ENCODE results near the gene ADAM8. TPM values are rescaled to one million over a fixed set of nuclear protein-coding genes. Genes with fewer than 3 reads are reported as not detected.
A peak's percentile ranks its signal among the peaks of the same experiment; 100 is the strongest.

The ADAM8 gene
- total and polyA plus RNA-seq, 2 of the 8 experiments (the other 6 are each of a cell fraction or from before 2014, with no cell fraction given), result 4.6 TPM

- TF ChIP-seq CTCF (IDR thresholded peaks at IDR 0.05; ENCODE audit: control extremely low read depth in 1 of 3, insufficient read depth in 1 of 3, low read depth in 1 of 3, low read length in 3 of 3) (no peak), RBBP5 (IDR thresholded peaks at IDR 0.05; ENCODE audit: borderline replicate concordance, low read depth, low read length) (0 out of 2 replicates have a peak, but pooled peaks have one; percentile 49), KDM4A (IDR thresholded peaks at IDR 0.05; ENCODE audit: low read depth, low read length, severe bottlenecking) (peak; percentile 75), SIRT6 (IDR thresholded peaks at IDR 0.05; ENCODE audit: low read length) (no peak), YY1 (IDR thresholded peaks at IDR 0.05; ENCODE audit: low read depth, low read length) (0 out of 2 replicates have a peak, but pooled peaks have one; percentile 41), SAP30 (IDR thresholded peaks at IDR 0.05; ENCODE audit: insufficient read depth, insufficient replicate concordance, low read length) (no peak)
Measured at GRCh38 chr10:133325440-133326222, 49.0 kb upstream of the ADAM8 start (continued).
